ENCODE data around the gene LDLRAD4.
A peak's percentile ranks its signal among the peaks of the same experiment; 100 is the strongest.

LDLRAD4 gene

DNA sequence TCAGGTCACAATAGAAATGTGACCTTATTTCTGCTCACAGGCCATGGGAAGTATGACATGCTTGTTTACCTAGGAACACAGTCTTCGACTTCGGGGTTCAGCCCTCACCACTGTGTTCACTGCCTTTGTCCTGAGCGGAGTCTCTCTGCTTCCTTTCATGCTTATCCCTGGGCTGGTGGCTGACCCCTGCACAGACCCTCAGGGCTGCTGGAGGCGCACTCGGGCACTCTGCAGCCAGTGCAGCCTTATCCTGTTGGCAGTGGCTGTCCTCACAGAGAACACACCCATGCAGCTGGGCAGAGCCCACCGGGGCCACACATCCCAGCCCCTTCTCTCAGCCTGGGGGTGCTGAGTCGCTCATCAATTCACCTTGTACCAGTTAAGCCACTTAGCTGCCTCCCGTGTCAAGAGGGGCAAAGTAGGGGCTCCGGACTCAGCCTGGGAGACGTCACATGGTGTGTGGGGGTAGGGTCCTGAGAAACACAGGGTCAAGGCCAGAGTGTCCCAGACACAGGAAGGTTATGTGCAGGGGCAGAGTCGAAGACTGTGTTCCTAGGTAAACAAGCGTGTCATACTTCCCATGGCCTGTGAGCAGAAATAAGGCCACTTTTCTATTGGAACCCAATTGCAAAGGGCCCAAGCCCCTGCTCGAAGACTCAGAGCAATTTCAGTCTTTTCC, 400.3 kb downstream of the LDLRAD4 start:
- no peak for DNase-seq (ENCODE audit: low spot score)

DNA sequence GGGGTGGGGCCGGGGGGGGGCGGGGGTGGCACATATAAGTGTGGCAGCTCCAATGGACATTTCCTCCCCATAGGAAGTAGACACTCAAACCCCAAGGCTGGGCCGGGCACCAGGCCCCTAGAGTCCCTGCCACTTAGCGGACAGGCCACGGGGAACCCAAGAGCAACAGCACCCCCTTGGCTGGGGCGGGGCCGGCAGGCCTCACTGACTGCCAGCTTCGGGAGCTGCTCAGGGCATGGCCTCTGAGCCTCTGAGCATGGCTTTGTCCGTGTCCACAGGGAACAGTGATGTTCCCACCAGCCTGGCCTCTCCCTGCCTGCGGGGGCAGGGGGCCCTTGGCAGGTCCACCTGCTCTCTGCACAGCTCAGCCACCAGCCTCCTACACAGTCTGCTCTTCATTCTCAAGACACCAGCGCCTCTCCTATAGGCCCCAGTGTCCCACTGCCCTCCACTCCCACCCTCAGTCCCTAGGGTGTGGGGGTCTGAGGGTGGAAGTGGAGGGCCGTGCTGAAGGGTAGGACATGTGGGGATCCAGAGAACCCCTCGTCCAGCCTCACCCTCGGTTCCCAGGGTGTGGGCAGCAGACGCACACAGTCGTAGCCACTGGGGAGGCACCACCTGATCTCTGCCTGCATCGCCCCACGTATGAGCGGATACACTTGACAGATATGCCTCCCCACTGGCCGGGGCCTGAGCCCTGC, 401.1 kb downstream of the LDLRAD4 start:
- no peak for DNase-seq (ENCODE audit: low spot score)

DNA sequence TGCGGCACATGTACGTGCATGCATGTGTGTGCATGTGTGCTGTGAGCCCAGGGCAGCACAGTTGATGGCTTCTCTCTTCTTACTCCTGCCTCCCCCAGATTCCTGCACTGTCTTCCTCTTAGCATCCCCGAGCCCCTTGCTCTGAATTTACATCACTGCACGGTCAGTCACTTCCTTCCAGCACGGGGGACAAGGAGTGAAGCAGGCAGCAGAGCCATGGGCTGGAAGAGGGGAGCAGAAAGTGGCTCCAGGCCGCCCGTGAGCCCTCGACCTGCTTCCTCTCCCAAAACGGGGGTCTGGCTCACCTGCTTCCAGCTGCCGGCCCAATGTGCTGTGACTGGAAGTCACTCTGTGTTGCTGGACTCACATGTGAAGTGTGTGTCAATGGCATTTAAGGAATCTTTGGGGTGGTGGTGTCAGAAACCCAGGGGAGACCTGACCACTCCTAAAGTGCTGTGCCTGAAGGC, 401.7 kb downstream of the LDLRAD4 start:
- no peak for DNase-seq (ENCODE audit: low spot score)

DNA sequence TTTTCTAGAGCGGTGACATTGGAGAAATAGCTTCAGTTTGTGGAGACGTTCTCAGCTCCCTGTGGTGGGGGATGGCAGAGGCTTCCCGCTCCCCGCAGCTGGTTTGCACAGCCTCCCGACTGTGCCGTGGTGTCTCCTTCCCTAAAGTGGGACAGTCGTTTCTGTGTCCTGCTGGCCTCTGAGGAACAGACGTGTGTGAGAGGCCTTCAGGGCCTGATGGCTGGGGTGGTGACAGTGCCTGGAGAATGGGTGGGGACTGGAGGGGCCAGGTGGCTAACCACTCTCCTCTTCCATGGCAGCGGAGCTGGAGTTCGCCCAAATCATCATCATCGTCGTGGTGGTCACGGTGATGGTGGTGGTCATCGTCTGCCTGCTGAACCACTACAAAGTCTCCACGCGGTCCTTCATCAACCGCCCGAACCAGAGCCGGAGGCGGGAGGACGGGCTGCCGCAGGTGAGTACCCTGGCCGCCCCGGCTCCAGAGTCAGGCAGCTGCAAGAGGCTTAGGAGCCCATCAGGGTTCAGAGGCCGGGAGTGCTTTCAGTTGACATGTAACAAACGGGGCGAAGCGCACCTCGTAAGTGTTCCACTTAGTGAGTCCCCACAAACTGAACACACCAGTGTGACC, 402.4 kb downstream of the LDLRAD4 start:
- no peak for DNase-seq (ENCODE audit: low spot score)

DNA sequence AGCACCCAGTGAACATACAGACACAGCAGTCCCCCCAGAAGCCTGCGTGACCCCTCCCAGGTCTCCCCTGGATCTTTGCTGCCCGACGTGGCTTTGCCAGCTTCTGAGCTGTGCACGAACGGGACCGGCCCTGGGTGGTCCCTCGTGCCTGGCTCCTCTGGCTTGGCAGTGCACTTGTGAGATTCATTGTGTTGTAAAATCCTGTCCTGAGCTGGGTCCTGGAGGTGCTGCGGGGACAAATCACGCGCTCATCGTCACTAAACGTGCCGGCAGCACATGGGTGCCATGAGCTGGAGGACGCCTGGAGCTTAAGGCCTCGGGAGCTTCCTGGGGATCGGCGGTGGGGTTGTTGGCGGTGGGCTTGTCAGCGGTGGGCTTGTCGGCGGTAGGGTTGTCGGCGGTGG, 402.9 kb downstream of the LDLRAD4 start:
- no peak for DNase-seq (ENCODE audit: low spot score)

DNA sequence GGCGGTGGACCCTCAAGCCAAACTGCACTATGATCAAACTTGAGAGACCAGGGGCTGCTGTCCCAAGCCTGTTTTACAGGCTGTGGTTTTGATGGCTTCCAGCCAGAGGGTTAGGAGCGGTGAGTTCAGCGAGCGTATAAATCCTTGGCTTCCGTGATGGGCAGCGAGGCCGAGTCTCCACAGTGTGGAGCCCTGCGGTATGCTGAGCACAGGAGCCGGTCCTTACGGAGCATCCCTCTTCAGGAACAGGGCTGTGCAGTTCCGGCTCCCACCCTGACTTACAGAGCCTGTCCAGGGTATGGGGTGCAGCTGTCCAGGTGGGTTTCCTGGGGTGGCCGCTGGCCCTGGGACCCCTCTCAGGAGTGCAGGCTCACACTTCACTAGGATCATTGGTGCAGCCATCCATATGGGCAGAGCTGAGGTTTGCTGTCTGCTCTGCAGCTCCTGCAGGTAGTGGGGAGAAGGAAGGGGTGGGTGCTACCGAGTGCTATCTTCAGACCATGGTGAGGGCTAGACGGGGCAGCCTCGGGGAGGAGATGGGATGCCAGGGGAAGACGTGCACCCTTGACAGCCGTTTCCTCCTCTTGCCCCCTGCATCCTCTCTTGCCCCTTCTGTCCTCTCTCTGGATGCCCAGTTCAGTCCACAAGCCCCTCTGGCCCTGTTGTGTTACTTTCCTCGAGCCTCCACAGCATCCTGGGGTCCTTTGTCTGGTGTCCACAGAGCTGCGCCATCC, 403.5 kb downstream of the LDLRAD4 start:
- DNase-seq (ENCODE audit: low spot score): no peak

DNA sequence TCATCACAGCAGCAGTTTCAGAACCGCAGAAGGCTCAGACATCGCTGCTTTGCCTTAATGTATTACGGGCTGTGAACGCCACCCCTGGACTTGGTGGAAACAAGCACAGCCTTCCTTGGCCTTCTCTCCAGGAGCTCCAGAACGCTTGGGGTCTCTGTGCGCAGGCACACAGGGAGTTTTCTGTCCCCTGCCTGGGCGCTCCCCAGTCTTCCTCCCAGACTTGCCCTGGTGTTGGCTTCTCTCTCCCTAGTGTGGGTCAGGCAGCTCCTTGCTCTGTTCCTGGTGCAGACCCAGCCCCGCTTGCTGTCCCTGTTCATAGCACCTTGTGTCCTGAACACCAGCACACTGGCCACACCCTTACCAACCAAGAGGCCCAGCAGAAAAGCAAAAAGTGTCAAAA, 404.2 kb downstream of the LDLRAD4 start:
- DNase-seq (ENCODE audit: low spot score): no peak

DNA sequence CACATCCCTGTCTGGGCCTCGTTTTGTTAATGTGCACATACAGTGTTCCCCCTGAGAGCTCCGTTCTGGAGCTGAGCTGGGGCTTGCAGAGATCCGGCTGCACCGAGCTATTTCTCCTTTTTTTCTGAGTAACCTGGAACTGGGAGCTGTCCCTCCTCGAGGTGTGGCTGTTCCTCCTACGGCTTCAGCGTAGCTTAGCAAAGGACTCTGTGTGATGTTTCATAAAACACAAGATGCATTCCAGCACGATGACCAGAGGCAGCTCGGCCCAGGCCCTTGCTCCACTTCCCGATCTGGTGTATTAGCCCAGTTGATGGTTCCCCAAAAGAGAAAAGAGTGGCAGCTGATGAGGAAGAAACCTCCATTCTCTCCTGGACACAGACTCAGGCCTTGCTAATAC, 404.8 kb downstream of the LDLRAD4 start:
- no peak for DNase-seq (ENCODE audit: low spot score)

DNA sequence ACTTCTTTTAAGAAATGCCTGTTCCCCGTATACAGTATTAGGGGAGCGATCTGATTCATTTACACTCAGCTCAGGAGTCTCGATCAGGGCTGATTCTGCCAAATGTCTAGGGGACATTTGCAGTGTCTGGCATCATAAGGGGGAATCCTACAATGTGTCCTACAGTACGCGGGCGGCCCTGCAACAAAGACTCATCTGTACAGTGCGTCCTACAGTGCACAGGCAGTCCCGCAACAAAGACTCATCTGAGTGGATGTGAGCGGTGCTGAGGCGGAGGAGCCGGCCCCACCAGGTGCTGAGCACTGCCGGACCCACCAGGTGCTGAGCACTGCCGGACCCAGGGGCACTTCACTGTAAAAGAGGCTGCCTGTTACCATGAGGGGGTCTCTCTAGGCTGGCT, 405.3 kb downstream of the LDLRAD4 start:
- DNase-seq (ENCODE audit: low spot score): no peak

DNA sequence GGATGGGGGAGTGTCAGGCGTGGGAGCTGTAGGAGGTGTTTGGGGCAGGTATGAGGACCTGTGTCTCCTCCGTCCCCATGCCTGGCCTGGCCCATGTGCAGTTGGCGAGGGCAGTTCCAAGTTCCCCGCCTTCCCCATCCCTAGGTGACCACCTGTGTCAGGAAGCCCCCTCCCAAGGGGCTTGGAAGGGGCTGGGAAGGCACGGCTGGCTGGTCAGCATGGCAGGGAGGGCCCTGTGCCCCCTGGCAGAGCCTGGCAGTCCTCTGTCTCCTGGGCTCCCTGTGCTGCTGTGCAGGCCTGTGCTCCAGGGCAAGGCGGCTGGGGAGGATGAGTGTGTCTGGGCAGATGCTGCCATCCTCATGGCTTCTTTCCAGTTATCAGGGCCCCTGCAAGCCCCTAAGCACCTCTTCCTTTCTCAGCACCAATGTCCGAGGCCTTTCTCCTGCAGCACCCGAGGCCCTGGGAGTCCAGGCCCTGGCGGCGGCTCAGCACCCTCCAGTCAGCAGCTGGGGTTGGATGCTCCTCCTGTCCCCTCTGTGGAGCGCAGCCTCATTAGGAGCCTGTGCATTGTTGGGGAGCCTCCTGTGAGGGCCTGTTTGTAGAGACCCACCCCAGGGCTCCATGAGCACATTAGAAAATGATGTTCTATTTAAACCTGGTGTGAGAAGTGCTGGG, 406.1 kb downstream of the LDLRAD4 start:
- no peak for DNase-seq (ENCODE audit: low spot score)

DNA sequence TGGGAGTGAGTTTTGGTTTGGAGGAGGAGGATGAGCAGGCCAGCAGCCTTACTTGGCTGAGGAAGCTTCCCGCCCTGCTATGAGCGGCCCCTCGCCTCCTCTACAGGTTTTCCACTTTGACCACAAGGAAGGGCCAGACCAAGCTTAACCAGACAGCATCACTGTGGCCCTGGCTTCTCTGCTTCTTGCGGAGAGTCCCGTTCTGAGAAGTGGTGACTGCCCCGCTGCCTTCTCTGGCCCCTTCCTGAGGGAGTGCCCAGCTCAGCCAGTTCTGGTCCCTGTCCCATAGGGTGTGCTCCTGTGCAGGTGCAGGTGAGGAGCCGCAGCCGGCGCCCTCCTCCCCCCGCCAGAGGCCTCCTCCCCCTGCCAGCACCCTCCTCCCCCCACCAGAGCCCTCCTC, 406.8 kb downstream of the LDLRAD4 start:
- DNase-seq (ENCODE audit: low spot score): no peak

DNA sequence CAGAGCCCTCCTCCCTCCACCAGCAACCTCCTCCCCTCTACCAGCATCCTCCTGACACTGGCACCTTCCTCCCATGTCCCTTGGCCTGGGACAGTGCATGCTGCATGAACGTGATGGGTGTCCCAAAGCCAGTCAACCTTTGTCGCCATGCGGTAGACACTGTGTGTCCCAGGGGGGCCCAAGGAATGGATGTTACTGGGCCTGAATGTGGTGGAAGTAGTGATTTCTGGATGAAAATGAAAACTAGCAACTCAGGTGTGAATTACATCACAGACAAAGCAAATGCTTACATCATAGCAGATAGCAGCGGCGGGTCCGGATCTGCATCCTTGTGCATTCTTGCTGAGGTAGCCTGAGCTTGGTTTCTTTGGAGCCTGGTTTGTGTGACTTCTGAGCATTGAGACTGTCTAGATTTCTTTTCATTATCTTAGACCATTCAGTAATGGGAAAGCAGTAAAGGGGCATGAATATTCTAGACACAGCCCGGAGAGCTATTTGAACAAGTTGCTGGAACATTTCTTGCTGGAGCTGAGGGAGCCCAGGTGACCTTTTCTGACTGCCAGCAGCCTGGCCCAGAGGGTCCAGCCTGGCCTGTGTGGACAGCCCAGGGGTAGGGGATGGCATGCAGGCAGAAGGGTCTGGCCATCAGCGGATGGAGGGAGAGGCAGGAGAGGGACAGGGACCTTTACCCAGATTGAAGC, 407.4 kb downstream of the LDLRAD4 start:
- DNase-seq (ENCODE audit: low spot score): no peak

DNA sequence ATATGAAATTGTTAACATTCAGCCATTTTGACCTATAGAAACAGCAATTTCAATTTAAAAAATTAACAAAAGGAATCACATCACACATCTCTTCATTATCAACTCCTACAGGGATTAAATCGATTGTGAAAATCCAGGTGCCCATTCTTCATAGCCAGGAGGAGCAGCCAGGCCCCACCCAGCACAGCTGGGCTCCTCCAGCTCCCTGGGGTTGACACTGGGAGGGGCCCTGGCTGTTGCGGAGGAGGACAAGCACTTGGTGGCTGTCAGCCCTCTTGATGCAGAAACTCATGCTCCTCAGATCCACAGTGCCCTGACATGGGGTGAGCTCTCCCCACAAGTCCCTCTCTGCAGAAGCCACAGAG, 408.0 kb downstream of the LDLRAD4 start:
- DNase-seq (ENCODE audit: low spot score): no peak

DNA sequence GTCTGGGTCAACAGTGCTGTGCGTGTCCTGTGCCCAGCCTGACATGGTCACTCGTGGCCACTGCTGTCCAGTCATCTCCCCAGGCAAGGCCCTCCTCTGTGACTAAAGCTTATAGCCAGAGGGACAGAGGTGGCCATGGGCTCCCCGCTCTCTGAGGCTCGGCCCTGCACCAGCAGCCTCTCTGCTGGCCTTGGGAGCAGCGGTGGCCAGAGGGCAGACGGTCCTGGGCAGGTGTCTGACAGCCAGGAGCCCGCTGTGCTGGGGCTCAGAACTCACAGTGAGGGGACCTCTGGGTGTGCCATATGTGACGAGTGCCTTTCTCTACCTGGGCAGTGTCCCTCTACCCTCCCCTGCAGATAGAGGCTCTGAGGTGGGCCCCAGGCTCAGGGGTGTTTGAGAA, 409.1 kb downstream of the LDLRAD4 start:
- no peak for DNase-seq (ENCODE audit: low spot score)

DNA sequence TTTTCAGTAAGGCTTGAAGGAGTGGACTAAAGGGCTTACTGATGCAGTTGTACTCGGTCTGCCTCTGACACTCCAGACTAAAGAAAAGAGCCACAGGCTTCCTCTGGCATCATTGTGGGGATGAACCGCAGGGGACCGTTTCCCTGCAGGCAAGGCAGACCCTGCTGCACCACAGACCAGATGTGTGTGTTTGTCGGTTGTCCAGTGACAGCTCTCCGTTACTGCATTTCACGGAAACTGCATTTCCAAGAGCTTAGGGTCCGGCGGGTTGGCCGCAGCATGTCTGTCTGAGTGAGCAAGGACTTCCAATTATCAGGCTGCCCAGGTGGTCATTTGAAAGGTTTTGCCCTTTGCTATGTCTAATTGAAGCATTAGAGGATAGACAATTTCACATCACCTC, 409.7 kb downstream of the LDLRAD4 start:
- no peak for DNase-seq (ENCODE audit: low spot score)

DNA sequence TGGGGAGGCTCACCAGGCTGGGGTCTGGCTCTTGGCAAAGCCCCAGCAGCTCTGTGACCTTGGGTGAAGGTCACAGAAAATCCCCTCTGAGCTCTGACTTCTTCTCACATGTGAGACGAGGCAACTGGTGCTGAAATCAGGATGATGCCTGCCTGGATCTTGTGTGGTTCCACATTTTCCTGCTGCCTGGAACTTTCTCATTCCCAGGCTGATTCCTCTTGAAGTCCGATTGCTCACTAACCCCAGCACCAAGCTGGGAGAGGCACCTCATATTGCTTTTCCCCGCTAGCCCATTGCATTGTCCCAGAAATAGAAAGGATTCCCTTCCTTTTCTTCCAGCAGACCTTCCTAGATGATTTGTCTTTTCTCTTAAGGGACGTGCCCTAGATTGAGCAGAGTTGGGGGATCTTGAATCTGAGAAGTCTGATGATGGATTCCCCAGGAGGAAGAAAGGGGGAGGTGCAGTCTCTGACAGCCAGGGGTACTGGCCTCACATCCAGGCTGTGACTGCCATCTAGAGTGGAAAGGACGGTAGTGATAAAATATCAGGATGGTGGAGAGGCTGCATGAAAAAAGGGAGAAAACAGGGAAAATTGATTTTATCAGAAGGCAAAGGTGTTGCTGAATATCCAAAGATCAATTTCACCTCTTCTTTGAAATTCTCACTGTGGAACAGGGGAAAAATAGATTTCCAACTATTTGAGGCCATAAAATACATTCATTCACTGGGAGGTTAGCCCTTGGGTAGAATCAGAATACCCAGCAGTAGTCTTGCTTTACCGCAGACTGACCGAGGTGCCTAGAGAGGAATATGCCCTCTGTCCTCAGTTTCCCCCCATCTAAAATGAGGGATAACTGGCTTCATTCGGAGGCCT, 411.5 kb downstream of the LDLRAD4 start:
- DNase-seq (ENCODE audit: low spot score): peak; percentile 72

DNA sequence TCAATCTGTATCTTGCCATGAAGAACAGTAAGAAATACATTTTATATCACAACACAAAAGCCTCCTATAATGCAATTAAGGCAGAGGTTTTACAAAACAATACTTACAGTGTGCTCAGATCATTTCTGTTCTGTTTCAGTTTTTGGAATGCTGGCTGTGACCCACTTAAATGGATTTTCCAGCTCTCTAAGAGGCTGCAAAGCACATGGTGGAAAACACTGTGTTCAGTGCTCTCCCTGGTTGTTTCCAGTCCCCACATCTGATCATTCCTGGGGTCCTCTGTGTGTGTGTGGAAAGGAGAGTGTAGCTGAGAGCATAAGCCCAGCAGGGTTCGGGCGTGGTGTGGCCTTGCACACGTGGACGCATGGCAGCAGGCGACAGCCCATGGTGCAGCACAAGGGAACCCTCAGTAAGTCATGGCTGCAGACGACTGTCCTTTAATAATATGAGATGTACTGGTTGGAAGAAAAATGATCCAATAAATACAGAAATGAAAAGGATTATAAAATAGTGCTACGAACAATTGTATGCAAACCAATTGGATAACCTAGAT, 412.2 kb downstream of the LDLRAD4 start:
- no peak for DNase-seq (ENCODE audit: low spot score)

DNA sequence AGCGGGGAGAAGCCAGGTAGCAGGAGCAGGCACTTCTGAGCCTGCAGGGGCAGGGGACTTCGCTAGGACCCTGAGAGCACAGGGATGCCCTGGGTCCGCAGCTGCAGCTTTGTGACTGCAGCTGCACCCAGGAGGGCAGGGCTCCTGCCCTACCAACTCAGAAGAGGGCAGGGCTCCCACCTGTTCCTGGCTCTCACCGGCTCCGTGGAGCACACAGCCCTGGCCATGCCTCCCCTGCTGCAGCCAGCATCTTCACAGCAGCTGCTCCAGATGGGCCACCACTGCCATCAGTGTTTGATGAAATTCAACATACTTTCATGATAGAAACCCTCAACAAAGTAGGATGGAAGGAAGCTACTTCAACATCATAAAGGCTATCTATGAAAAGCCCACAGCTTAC, 415.1 kb downstream of the LDLRAD4 start:
- no peak for DNase-seq (ENCODE audit: low spot score)

DNA sequence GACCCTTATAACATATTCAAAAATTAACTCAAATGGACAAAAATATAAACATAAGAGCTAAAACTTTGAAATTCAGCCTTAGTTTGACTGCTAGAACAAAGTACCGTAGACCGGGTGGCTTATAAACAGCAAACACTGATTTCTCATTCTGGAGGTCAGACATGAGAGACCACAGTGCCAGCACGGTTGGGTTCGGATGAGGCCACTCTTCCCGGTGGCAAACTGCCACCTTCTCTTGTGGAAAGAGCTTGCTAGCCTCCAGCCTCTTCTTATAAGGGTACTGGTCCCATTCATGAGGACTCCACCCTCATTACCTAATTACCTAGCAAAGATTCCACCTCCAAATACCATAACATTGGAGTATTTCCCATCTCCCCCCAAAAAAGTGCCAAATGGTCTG, 416.5 kb downstream of the LDLRAD4 start:
- DNase-seq (ENCODE audit: low spot score): no peak
